Measurements from ENCODE around the gene NAAA. TPM values are rescaled to one million over a fixed set of nuclear protein-coding genes. Genes with fewer than 3 reads are reported as not detected.

Gene NAAA
- total and polyA plus RNA-seq, 9 of the 15 experiments (the other 6 are each of a cell fraction or from before 2014, with no cell fraction given), result 1.3 to 7.9 (median 5.9) TPM

DNA sequence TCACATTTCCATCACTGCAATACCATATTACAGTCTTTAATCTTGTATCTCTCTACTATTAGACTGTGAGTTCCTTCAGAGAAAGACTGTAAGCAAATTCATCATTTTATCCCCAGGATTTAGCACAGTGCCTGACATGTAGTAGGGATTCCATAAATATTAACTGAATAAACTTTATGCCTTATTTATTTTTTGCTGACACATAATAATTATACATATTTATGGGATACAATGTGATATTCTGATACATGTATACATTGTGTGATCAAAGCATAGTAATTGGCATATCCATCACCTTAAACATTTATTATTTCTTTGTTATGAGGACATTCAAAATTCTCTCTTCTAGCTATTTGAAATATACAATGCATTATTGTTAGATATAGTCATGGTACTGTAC is 42.3 kb downstream of the NAAA start (continued):
- no peak for TF ChIP-seq KLF16 (IDR thresholded peaks at IDR 0.05)
- no peak for TF ChIP-seq SMARCA4 (IDR thresholded peaks at IDR 0.05)
- peak; percentile 53 for TF ChIP-seq MAFG (tag; conservative IDR thresholded peaks at IDR 0.05)
- peak; percentile 75 for TF ChIP-seq C11orf30 (IDR thresholded peaks at IDR 0.05; ENCODE audit: low read depth)
- TF ChIP-seq FOS (IDR thresholded peaks at IDR 0.05; ENCODE audit: extremely low read depth, insufficient read length), result no peak
- TF ChIP-seq, protein P1, sequence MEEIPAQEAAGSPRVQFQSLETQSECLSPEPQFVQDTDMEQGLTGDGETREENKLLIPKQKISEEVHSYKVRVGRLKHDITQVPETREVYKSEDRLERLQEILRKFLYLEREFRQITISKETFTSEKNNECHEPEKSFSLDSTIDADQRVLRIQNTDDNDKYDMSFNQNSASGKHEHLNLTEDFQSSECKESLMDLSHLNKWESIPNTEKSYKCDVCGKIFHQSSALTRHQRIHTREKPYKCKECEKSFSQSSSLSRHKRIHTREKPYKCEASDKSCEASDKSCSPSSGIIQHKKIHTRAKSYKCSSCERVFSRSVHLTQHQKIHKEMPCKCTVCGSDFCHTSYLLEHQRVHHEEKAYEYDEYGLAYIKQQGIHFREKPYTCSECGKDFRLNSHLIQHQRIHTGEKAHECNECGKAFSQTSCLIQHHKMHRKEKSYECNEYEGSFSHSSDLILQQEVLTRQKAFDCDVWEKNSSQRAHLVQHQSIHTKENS (CRISPR knock-in tag; IDR thresholded peaks at IDR 0.05), result no peak
- TF ChIP-seq FOXA3 (CRISPR knock-in tag; conservative IDR thresholded peaks at IDR 0.05 in 1 of 2, IDR thresholded peaks at IDR 0.05 in 1 of 2), result no peak
- no peak for TF ChIP-seq ZNF41 (CRISPR knock-in tag; conservative IDR thresholded peaks at IDR 0.05)
- no peak for TF ChIP-seq MXI1 (IDR thresholded peaks at IDR 0.05; ENCODE audit: low read depth, low read length)

- Histone ChIP-seq H3K36me3 (ENCODE audit: control insufficient read depth, insufficient read depth, low read length) (no peaks in the 10 kb centered on the region), H4K20me1 (replicated peaks; ENCODE audit: control insufficient read depth, insufficient read depth, low read length) (no peaks in the 10 kb centered on the region), H3K27me3 (ENCODE audit: control insufficient read depth in 2 of 2, insufficient read depth in 2 of 2, low read length in 2 of 2) (peaks cover 5 to 15% of the 10 kb centered on the region in 2 experiments; a peak in 4 of 5 replicates), H3K27ac (ENCODE audit: extremely low read depth, low read depth, low read length) (no peak overlapping the region), H3K9me1 (ENCODE audit: control insufficient read depth, insufficient read depth, low read length) (no peaks in the 10 kb centered on the region), H3K4me2 (ENCODE audit: insufficient read depth, low read length) (no peak overlapping the region), H3K79me2 (ENCODE audit: control insufficient read depth, insufficient read depth, low read length) (no peaks in the 10 kb centered on the region), H3K4me3 (no peak overlapping the region), H3K9ac (ENCODE audit: insufficient read depth in 1 of 2, low read depth in 2 of 2, low read length in 2 of 2) (no peak overlapping the region), H3K9me3 (replicated peaks; ENCODE audit: control insufficient read depth, insufficient read depth, low read depth, low read length) (no peaks in the 10 kb centered on the region), H3K4me1 (replicated peaks in 1 of 2; ENCODE audit: control insufficient read depth in 2 of 2, insufficient read depth in 2 of 2, low read length in 2 of 2) (no peaks in the 10 kb centered on the region), H2AFZ (ENCODE audit: low read depth, low read length) (no peak overlapping the region)
- WGBS (ENCODE audit: insufficient coverage, low coverage, missing lambda C conversion rate), result 4% methylated on average over 4 of the region's 4 CpGs
- ChIA-PET CTCF (ENCODE audit: low intra/inter-chr PET ratio) (interaction anchor here (1.4 to 2.0 kb wide), 2 partner anchors 172 to 191 kb away, joined by 4 to 7 read pairs; no protein-coding TSS in a partner anchor), POLR2A (no interaction called here)
- DNase-seq (ENCODE audit: extremely low read depth in 1 of 4, low spot score in 3 of 4) (peak; percentile 50 to 65 (median 59)), FAIRE-seq (peak; percentile 86), ATAC-seq (peak; percentile 90)
- in situ Hi-C loops (cut with MboI), result no loop called here
- no TSS peak for BruUV-seq (replicated peaks)
- intact Hi-C loops (cut with micrococcal nuclease), result loop anchor here (5.0 kb wide), 1 partner anchor 171 kb away; no protein-coding TSS in a partner anchor
- TF ChIP-seq ZNF408 (CRISPR knock-in tag; IDR thresholded peaks at IDR 0.05; ENCODE audit: low read depth), result no peak
- 0 out of 2 replicates have a peak, but pooled peaks have one; percentile 37 for TF ChIP-seq ZNF384 (IDR thresholded peaks at IDR 0.05; ENCODE audit: low read depth, low read length)
- TF ChIP-seq FOXO4 (CRISPR knock-in tag; IDR thresholded peaks at IDR 0.05), result no peak
- TF ChIP-seq, protein P2, sequence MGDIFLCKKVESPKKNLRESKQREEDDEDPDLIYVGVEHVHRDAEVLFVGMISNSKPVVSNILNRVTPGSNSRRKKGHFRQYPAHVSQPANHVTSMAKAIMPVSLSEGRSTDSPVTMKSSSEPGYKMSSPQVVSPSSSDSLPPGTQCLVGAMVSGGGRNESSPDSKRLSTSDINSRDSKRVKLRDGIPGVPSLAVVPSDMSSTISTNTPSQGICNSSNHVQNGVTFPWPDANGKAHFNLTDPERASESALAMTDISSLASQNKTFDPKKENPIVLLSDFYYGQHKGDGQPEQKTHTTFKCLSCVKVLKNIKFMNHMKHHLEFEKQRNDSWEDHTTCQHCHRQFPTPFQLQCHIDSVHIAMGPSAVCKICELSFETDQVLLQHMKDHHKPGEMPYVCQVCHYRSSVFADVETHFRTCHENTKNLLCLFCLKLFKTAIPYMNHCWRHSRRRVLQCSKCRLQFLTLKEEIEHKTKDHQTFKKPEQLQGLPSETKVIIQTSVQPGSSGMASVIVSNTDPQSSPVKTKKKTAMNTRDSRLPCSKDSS (IDR thresholded peaks at IDR 0.05; ENCODE audit: low read depth, partially characterized antibody), result no peak
- no peak for TF ChIP-seq RCOR1 (IDR thresholded peaks at IDR 0.05; ENCODE audit: borderline replicate concordance in 1 of 2, low read depth in 2 of 2, low read length in 2 of 2)
- no peak for TF ChIP-seq ZNF316 (IDR thresholded peaks at IDR 0.05)
- TF ChIP-seq MAZ (CRISPR knock-in tag; conservative IDR thresholded peaks at IDR 0.05 in 1 of 2, IDR thresholded peaks at IDR 0.05 in 1 of 2), result no peak
- TF ChIP-seq ZZZ3 (IDR thresholded peaks at IDR 0.05), result no peak
- no peak for TF ChIP-seq CREB1 (IDR thresholded peaks at IDR 0.05)
- TF ChIP-seq CREB1 (CRISPR knock-in tag; IDR thresholded peaks at IDR 0.05), result no peak
These were observed 45.0 kb downstream of the NAAA start for GRCh38 chr4:75895744-75896314.

Data from K562 (cell line).